Raji (cell line): ENCODE results near the gene G6PC1.

Experiments
- POLR2A ChIP-seq: IDR thresholded peaks from 2 replicates; pipeline ENCODE4 v1.6.1; 2011; ENCODE audit warnings: low read depth, low read length, control low read depth; ENCODE audit not compliant: insufficient read depth

The G6PC1 gene

GRCh38 chr17:42898147-42898811 lies 2.3 kb upstream of the G6PC1 start:
- no peak for TF ChIP-seq POLR2A

DNA sequence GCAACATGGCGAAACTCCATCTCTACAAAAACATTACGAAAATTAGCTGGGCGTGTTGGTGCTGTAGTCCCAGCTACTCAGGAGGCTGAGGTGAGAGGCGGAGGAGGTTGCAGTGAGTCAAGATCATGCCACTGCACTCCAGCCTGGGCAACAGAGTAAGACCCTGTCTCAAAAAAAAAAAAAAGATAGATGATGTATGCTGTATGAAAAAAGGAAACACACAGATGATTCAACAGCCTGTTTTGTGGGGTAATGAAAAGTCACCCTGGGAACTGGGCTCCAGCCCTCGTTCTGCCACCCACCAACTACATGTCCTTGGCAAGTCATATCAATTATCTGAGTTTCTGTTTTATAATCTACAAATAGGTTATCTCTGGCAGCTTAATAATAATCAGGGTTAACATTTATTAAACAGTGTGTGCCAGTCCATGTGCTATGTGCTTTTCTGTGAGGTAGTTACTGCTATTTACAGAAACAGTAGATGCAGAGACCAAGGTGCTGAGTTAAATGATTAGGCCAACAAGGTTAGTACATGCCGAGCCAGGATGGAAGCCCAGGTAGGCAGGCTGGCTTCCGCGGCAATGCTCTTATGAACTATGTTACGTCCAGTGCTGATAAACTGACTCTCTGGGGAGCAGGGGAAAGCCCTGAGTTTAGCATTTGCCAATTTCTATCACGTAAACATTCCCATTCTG lies 1.1 kb downstream of the G6PC1 start:
- no peak for TF ChIP-seq POLR2A

DNA sequence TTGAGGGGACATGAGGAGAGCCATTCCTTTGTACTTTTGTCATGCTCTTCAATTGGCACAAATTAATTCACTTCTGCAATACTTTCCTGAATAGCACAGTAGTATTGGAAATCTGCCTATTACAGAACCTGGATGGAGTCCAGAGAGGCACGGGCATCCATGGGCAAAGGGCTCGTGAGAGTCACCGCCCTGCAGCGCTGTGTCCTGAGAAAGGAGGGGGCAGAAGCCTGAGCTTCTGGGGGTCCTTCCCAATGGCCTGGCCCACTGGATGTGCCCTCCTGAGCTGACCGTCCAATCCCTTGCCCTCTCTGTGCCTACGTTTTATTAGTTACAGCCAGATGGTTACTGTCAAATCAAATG lies 3.5 kb downstream of the G6PC1 start:
- TF ChIP-seq POLR2A = no peak

DNA sequence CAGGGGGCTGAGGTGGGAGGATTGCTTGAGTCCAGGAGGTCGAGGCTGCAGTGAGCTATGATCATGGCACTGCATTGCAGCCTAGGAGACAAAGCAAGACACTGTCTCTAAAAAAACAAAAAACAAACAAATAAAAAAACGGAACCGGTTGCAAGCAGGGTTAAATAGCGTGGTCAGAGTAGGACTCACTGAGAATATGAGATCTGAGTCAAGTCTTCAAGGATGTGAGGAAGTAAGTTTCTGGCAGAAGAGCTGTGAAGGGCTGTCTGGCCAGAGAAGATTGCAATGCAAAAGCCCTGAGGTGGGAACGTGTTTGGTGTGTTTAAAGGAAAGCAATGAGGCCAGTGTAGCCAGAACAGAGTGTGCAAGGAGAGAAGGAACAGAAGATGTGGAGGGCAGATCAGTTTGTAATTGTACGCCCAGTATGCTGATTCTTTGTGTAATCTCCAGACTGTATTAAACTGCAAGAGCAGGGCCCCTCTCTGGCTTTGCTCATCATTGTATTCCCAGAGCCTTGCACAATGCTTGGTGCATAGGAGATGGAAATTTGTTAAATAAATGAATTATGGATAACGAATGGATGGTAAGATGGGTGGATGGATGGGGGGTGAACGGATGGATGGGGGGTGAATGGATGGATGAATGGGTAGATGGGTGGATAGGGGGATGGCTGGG lies 6.3 kb downstream of the G6PC1 start:
- TF ChIP-seq POLR2A = no peak

DNA sequence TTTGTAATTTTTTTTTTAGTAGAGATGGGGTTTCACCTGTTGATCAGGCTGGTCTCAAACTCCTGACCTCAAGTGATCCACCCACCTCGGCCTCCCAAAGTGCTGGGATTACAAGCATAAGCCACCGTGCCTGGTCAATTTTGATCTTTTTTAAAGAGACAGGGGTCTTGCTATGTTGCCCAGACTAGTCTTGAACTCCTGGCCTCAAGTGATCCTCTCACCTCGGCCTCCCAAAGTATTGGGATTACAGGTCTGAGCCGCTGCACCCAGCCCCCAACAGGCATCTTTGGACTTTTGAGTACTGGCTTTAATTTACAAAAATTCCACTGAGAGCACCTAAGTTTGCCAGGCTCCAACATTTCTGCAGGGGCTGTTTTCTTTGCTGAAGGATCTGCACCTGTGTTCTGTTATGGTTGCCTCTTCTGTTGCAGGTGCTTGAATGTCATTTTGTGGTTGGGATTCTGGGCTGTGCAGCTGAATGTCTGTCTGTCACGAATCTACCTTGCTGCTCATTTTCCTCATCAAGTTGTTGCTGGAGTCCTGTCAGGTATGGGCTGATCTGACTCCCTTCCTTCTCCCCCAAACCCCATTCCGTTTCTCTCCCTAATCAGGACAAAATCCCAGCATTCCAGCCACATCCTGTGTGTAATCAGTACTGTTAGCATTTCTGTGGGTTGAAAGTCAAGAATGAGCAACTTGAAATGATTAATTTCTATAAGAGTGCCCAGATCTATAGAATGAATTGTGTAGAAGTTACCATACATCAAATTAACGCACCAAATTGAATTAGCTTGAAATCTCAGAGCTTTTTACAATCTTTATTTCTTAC lies 8.5 kb downstream of the G6PC1 start:
- TF ChIP-seq POLR2A = no peak

- no peak for TF ChIP-seq POLR2A
Observed at GRCh38 chr17:42913522-42913921, 12.9 kb downstream of the G6PC1 start.

GRCh38 chr17:42913981-42914617 lies 13.5 kb downstream of the G6PC1 start:
- no peak for TF ChIP-seq POLR2A

GRCh38 chr17:42917236-42917603 lies 16.6 kb downstream of the G6PC1 start:
- no peak for TF ChIP-seq POLR2A

GRCh38 chr17:42918902-42919521 lies 18.4 kb downstream of the G6PC1 start:
- no peak for TF ChIP-seq POLR2A

DNA sequence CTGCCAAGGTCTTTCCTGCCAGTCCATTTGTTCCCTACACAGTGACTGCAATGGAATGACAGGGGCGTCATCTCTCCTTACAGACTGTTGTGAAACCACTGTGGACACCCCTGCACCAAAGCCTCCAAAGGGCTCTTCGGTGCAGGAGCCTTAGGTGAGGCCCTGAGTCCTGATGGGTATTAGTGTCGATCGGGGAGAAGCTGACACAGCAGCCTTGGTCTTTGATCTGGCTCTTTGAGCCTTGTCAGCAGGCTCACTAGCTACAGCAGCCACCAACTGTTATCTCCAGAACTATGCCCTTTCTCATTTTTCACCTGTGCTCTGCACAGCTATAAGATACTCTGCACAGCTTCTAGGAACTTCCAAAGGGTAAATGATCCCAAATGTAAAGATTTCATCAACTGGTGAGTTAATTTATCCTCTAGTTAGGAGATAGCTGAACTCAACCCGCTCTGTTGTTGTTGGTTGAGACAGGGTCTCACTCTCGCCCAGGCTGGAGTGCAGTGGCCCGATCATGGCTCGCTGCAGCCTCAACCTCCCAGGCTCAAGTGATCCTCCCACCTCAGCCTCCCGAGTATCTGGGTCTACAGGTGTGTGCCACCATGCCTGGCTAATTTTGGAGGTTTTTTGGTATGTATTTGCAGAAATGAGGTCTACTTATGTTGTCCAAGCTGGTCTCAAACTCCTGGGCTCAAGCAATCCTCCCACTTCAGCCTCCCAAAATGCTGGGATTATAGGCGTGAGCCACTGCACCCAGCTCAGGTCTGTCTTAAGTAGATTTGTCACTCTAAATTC lies 19.7 kb downstream of the G6PC1 start:
- no peak for TF ChIP-seq POLR2A

DNA sequence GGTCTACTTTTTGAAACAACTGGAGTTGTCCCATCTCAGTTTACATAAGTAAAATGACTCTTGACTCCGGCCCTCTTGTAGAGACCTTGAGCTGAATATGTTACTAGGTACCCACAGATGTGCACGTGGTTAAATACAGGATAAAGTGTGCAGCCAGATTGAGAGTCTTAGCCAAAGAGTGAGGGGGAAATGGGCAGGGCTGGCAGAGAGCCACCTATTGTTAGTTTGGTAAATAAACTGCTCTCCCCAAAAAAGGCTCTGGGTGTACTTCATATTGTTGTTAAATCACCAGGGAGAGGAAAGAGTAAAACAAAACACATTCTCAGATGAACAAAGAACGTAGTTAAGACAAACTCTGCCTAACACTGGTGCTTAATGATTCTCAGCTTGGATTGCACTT lies 20.3 kb downstream of the G6PC1 start:
- TF ChIP-seq POLR2A = no peak

DNA sequence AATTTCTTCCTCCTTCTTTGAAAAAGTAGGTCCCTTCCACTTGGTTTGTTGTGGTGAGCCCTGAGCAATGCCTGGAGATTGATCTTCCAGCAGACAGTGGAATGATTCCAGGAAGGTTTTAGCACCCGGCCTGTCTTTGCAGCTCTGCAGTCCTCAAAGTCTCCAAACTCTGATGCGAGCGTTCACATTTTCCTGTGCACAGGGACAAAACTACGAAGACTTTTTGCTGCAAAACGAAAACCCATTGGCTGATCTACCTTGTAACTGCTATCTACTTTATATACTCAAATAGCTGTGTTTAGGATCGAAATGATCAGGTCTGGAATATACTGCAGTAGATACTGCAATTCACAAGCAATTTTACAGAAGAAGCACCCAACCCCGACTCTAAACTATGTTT lies 21.7 kb downstream of the G6PC1 start:
- TF ChIP-seq POLR2A = no peak

GRCh38 chr17:42924891-42925290 lies 24.3 kb downstream of the G6PC1 start:
- no peak for TF ChIP-seq POLR2A

DNA sequence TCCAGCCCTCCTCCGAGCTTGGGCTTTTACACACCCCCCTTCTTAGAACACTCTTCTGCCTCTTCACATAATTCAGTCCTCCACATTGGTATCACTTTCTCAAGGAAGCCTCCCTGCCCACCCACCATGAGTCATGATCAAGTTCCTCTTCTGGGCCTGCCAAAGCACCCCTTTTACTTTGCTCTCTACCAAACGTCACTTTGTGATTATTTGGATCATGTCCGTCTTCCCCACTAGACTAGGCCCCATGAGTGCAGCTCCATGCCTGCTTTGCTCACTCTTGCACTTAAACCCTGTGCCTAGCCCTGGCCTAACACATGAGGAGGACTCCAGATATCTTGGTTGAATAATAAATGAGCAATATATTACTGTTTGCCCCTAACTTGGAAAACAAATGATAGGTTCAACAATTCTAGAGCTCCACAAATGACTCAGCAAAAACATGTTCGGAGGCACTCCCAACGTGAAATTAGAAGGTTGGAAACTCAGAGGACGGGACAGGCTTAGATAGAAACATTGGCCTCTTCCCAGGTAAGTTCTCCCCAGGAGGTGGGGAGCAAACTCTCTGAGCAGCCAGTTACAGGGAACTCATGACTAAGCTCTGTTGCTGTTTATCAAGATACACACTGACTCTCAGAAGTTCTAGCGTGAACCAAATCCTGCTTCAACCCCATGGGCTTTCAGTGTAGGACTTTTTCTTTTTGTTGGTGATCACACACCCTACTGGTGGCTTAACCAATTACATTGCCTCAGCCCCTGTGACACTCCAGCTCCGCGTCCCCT lies 28.3 kb downstream of the G6PC1 start:
- no peak for TF ChIP-seq POLR2A

DNA sequence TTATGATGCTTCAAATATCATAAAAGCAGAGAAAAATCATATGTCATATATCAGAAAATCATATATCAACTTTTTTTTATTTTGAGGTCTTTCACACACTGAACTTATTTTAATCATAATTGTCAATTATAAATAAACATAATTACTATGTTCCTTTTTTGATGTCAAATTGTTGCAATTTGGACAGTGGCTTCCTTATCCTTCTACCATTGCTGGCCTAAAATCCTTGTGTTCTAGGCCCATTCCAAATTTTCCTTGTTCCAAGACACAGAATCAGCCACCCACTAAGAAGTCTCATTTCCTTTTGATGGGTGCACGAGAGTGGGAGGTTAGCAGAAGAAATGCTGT lies 28.9 kb downstream of the G6PC1 start:
- no peak for TF ChIP-seq POLR2A
